Activated CD4-positive, alpha-beta T cell treated with anti-CD3 and anti-CD28 coated beads for 1 hour (primary cell): ENCODE data around the gene MTF2.
"Not testable (repeated sequence)": the region's sequence is repeated elsewhere in the genome, so short reads cannot be mapped to it uniquely, and the experiment has no call there.

Experiments used
- DNase-seq: peaks from one replicate; pipeline ENCODE4 v3.0.0-alpha.2; 2020

The MTF2 gene

DNA sequence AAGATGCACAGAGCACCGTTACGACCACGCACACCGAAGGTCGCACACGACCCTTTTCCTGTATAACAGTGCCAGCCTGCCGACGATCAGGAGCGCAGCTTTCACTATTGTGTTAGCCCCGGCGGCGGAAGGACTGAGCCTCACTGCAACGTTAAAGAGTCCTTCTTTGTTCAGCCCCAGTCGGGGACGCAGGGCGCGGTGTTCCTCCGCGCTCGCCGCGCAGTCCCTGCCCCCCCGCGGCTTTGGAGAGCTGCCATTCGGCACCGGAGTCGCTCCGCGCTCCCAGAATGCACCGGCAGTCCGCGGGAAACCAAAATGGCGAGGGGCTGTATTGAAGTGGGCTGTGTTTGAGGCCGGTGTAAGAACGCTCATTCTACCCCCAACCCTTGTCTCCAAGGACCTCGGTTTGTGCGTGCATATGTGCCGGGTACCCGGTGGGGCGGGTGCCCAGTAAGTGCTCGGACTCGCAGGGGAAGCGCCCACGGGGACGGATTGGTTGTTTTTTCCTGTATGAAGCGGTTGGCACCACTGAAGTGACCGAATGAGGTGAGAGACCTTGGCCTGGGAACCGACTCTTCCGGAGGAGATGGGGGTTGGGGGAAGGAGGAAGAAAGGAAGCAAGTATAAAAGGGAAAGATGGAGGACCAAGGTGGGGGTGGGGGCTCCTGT, at the start of gene MTF2:
Gene MTF2 (plus strand): TSS at position 298 of the 669 bp plus-strand sequence. CDS start 244 bp downstream, at position 542.
- DNase-seq = peak; percentile 91

DNA sequence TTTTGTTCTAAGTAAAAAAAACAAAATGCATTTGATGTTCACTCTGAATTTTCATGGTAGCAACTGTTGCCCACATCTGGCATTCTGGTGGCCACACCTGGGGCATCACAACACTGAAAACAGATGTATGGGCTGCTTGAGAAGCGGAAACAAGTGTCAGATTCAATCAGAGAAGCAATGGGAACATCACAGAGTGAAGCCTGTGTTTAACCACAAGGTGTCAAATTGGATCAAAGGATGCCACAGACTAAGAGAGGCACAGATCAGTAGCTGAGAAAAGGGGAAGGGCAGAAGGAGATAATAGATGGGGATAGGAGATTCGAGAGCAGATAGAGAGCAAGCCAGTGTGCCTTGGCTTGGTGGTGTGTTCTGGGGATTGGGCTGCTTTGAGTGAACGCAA, 49.8 kb upstream of the MTF2 start:
- DNase-seq = no peak

DNA sequence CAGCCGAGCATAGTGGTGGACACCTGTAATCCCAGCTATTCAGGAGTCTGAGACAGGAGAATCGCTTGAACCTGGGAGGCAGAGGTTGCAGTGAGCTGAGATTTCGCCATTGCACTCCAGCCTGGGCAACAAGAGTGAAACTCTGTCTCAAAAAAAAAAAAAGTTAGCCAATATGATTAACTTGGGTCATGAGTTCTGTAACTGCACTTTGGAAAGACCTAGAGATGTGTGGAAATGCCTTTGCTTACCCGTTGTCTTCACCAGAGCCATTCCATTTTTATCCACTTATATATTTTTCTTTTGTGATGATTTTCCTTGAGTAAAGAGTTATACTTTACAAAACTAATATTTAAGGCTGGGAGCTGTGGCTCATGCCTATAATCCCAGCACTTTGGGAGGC, 48.9 kb upstream of the MTF2 start:
- not testable (repeated sequence) for DNase-seq

DNA sequence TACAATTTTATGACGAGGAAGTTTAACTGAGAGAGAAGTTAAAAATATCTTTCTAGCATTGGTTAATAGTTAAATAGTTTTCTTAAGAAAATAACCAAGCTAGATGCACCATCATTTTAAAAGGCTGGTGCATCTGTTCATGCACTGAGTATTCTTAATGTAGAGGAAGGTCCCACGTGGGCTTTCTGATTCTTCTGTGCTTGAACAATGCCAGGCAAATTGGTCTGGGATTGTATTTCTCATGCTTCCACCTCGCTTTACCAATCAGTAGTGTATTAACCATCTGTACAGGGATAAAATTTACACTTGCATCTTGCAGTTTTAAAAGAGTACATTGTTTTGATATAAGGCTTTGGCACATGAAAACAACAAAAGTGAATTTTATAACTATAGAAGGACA, 47.4 kb upstream of the MTF2 start:
- no peak for DNase-seq

DNA sequence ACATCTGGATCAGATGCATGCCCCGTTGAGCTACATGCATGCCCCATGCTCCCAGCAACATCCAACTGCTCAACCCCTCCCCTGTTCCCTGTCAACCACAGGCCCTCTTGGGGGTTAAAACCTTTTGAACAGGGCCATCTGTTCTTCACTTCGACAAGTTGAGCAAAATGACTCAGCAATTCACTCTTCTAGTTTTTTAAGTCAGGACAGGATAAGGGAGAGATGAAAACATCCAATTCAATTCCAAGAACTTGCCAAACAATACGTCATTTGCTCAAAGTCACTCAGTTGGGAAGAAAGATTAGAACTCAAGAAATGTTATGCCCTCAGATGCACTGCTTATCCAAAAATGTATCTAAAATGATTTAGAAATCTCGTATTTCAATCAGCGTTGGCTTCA, 46.1 kb upstream of the MTF2 start:
- DNase-seq = no peak

DNA sequence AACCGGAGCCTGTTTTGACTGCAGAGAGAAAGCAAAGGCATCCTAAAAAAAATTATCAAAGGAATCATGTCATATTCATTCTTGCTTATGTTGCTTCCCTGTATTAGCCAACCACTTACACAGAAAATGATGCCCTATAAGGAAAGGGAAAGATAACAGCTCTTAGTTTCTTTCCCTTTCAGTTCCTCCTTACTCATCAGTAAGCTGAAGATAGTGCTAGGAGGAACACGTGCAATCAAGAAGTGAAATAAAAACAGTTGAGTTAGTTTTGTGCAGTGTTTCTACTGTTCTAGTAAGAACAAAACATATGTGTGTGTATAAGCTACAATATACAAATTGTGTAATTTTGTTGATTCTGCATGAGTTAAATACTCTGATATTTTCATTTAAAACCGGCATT, 45.3 kb upstream of the MTF2 start:
- no peak for DNase-seq

DNA sequence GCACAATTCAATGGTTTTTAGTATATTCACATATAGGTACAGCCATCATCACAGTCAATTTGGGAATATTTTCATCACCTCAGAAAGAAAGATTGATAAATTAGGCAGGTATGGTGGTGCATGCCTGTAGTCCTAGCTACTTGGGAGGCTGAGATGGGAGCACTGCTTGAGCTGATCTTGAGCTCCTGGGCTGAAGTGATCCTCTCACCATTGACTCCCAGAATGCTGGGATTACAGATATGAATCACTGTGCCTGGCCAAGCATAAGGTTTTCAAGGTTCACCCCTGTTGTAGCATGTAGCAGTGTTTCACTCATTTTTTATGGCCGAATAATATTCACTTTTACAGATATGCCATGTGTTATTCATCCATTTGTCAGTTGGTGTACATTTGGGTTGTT, 44.7 kb upstream of the MTF2 start:
- DNase-seq = no peak

DNA sequence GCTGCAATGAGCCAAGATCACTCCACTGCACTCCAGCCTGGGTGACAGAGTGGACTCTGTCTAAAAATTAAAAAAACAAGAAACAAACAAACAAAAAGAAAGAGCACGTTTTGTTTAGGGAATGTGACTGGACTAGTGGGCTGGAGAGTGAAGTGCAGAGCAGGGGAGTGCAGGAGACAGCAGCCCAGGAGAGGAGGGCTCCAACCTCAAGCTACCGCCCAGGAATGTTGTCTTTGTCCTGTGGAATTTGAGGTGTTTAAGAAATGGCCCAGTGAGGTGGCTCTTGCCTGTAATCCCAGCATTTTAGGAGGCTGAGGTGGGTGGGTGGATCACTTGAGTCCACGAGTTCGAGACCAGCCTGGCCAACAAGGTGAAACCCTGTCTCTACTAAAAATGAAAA, 42.4 kb upstream of the MTF2 start:
- no peak for DNase-seq

DNA sequence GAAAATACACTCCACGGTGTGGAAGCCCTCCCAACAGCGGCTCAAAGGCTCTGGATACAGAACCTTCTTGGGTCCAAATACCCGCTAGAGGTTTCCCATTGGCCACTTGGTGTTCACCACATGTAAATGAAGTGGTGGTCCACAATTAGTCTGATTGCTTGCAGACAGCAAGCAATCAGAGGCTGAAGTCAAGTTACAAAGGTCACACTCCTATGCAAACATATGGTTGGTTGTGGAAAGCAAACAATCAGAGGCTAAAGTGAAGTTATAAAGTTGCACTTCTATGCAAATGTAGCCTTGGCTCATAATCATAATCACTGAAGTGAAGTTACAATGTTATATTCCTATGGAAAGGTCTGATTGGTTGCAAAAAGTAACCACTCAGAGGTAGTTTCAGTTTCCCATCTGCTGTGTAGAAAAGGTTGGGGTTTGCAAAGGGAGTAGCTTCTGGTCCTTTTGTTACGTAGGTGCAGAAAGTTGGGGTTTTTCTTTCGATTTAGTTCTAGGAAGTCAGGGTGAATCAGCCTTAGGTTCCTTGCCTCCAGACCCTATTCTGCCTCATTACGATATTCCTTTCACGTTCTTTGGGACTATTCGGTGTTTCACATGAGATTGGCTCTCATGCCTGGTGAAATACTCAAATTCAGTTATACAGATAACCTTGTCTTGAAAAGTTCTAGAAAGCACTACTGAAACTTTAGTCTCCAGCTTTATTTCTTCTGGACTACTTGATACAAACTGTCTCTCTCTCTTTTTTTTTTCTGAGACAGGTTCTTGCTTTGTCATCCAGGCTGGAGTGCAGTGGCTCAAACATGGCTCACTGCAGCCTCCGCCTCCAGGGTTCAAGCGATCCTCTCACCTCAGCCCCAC, 36.7 kb upstream of the MTF2 start:
- no peak for DNase-seq

DNA sequence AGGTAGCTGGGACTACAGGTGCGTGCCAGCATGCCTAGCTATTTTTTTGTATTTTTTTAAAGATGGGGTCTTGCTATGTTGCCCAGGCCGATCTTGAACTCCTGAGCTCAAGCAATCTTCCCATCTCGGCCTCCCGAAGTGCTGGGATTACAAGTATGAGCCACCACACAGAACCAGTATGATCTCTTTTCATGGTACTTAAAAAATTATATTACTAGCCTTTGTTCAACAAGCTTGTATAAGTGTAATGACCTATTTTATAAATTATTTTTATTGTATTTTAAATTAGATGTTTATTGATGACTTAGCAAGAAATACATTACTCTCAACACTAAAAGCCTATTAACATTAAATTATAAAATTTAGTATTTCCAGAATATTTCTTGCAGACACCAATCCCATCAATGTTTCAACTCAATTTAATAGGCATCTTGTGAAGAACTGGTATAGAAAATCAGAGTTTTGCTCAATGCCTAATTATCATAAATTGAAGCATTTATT, 36.0 kb upstream of the MTF2 start:
- no peak for DNase-seq

DNA sequence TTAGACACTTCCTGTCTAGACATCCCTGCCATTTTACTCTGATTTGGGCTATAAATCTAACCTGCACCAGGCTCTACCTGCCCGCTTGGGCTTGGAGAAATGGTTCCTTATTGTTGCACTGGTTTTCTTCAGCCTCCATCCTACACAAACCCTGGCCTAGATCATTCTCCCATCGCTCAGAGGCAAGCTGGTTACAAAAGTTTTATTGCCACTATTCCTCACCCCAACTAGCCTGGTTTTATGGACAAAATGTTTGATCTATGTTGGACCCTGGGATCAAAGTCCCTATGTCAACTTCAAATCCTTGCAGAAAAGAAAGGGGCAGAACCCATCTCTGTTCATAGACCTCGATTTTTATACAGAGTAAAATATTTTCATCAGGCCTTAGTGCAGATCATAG, 31.5 kb upstream of the MTF2 start:
- no peak for DNase-seq

DNA sequence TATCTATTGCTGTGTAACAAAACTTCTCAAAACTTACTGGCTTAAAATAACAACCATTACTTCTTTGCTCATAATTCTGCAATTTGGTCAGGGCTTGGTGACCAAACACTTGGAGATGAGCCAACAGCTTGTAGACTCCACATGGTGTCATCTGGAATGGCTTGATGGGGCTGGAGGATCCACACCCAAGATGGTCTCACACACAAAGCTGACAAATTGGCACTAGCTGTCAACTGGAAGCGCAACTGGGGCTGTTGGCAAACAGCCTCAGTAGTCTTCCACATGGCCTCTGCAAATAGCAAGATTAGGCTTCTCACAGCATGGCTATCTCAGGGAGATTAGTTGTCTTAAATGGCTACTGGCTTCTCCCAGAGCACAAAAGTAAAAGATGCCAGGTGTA, 27.1 kb upstream of the MTF2 start:
- no peak for DNase-seq

DNA sequence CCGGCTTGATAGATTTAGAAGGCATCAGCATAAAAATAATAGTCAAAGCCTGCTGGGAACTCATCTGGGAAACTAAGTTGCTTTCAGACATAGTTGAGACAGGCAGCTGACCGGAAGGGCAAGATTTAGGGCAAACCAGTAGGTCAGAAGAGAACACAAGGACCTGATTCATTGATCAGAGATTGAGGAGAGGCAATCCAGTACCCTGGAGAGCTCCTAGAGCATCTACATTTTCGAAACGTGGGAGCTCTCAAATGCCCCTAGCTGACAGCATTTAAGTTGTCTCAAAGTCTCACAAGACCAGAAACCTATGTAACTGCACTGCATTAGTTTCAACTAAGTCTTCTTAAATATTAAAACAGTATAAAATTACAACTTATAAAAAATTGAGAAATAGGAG, 22.9 kb upstream of the MTF2 start:
- DNase-seq = no peak

DNA sequence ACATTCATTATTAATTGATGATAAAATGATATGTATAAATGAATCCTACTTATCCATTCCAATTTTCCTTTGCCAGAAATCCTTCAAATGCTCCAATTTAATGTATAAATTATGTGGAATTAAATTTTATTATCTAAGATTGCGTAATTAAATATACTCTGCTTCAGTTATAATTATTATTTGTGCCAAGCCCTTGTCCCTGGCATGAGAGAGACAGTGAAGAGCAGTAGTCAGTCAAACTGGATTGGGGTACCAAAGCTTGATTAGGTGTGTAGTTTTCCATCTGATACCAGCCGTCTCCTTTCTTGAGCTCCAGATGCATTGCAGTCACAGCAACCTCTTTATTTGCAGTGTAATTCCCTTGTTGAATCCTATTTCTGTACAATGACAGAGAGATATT, 22.4 kb upstream of the MTF2 start:
- DNase-seq = no peak

DNA sequence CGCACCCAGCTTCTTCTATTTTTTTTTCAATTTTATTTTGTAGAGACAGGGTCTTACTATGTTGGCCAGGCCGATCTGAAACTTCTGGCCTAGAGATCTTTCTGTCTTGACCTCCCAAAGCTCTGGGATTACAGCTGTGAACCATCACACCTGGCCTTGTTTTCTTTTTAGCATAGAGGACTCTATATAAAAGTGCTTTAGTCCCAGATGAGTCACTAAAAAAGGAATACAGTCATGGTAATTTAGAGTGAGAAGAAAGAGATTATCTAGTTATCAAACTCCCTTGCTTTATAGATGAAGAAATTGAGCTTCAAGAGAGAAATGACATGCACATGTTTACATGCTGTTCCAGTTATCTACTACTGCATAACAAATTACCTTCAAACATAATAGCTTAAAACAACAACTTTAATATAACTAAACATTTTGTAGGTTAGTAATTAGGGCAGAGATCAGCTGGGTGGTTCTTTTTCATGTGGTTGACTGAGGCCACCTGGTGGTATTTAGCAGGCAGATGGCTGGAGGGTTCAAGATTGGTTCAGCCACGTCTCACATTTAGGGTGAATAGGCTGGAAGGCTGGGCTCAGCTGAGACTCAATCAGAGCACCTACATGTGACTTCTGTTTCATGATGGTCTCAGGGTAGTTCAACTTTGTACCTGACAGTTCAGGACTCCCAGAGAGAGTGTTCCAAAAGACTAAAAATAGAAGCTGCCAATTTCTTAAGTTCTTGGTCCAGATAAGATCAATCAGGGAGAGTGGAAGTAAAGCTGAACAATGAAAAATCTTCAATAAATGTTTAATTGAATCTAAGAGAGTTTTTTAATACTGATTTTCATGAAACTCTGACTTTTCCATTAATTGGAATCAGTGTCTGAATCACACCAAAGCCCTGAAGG, 16.9 kb upstream of the MTF2 start:
- DNase-seq = peak; percentile 22

DNA sequence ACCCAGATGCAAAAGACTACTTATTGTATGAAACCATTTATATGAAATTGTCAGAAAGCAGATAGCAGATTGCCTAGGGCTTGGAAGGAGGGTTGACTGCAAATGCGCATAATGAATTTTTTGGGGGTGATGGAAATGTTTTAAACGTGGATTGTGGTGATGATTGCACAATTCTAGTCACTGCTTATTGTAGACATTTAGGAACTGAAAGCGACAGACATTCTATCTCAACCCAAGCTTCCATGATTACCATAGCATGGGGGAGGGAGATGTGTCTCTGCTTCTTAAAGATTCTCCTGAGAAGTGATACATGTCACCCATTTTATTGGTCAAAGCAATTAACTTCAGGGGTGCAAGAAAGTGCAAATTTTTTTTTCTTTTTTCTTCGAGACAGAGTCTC, 2.8 kb upstream of the MTF2 start:
- no peak for DNase-seq

DNA sequence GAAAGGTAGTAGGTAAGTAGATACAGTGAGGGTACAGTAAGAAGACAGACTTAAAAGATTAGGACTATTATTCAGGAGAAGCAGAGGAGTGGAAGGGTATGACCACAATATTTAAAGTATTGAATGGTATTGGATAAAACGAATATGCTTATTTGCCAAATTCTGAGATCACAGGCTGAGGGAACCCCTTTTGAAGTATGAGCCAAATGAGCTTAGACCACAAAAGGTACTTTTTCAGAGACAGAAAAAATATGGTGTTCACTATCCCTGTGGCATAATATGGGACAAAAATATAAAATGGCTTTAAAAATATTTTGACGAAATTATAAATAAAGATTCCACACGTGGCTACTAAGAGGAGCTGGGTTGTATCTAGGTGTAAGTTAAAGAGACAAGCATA, 880 bp upstream of the MTF2 start:
- DNase-seq = no peak

DNA sequence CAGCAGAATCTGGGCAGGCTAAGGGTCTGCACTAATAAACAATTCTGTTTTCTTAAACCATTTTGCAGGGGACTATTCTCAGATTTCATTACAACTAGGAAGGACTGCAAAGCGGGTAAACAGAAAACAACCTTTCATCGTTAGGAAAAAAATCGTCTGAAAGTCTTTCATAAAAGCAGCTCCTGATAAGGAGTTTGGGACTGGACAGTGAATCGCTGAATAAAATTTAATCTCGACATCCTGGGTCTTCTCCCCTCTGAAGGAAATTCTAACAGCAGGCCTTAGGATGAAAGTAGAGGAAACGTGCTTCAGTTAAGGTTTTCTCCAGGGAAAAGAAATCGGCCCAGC, 471 bp upstream of the MTF2 start:
- no peak for DNase-seq

DNA sequence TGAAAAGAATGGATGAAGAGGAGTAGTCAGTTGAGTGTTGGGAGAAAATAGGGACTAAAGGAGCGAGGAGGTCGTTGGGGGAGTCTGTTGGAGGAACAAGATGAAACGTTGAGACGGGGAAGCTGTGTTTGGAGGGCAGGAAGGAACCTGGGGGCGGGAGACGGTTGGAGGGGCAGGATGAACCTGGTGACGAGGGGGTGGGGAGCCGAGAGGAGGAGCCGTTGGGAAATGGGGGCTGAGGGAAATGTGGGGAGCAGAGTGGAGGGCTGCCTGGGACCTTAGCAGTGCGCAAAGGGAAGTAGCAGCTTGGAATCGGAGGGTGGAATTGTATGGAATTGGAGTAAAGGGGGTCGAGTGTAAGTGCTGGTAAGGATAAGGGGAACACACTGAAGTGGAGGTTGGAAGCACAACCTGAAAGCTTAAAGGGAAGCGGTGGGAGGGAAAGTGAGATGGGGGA, 630 bp downstream of the MTF2 start:
- DNase-seq = no peak

DNA sequence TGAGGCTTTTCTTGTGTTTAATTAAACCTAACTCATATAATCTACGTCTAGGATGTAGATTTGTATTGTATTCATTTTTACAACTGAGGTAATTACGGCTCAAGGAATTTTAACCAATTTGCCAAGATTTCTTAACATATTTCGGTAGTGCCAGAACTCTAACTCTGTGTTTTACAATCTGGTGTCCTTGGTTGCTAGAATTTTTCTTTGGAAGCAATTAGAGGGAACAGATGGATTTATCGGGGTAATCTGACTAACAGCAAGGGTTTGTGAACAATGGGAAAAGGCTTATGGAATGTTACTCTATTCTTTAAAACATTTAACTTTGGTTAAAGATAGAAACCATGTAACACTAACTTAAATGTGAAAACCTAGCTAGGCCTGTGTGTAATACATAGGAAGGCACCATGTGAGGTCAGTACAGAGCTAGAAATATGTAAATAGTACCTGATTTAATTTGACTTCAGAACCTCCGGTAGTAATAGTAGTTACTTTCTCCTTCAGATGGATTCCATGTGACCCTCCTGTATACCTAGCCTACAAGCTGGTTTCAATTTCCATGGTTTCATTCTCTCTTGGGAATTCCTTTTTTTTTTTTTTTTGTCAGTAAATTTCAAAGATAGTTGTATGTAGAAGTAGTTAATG, 1.2 kb downstream of the MTF2 start:
- no peak for DNase-seq

DNA sequence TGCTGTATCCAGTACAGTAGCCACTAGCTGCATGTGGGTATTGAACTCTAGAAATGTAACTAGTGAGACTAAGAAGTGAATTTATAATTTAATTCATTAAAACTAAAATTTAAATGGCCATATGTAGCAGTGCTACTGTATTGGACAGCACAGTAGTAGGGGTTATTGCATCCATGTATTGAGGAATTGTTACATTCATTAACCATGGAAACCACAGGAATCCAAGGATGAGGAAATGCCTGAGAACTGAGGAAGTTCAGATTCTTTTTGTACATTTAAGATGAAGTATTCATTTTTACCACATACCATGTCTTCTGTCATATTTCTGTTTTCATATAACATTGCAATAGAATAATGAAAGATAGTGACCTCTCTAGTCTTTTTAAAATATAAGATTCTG, 2.6 kb downstream of the MTF2 start:
- DNase-seq = no peak

DNA sequence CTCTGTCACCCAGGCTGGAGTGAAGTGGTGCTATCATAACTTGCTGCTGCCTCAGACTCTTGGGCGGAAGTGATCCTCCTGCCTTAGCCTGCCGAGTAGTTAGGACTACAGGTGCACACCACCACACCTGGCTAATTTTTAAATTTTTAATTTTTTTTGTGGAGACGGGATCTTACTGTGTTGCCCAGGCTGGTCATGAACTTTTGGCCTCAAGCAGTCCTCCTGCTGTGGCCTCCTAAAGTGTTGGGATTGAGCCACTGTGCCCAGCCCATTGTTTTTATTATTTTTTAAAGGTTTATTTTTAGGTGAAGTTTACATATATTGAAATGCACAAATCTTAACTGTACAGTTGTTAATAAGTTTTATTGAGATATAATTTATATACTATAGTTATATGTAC, 3.2 kb downstream of the MTF2 start:
- DNase-seq = no peak

DNA sequence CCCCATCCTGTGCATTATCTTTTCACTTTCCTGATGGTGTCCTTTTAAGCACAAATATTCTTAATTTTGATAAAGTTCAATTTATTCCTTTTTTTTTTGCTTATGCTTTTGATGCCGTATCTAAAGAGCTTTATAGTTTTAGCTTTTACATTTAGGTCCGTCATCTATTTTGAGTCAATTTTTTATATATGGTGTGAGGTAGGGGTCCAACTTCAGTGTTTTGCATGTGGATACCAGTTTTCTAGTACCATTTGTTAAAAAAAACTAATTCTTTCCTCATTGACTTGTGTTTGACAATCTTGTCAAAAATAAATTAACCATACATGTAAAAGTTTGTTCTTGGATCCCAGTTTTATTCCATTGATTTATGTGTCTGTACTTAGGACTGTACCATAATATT, 4.9 kb downstream of the MTF2 start:
- DNase-seq = no peak
